ENCODE results near the gene PRR5L. TPM values are rescaled to one million over a fixed set of nuclear protein-coding genes. Genes with fewer than 3 reads are reported as not detected.

The PRR5L gene
- total RNA-seq, 1 donor from 2014 or later: 2.1 TPM

DNA sequence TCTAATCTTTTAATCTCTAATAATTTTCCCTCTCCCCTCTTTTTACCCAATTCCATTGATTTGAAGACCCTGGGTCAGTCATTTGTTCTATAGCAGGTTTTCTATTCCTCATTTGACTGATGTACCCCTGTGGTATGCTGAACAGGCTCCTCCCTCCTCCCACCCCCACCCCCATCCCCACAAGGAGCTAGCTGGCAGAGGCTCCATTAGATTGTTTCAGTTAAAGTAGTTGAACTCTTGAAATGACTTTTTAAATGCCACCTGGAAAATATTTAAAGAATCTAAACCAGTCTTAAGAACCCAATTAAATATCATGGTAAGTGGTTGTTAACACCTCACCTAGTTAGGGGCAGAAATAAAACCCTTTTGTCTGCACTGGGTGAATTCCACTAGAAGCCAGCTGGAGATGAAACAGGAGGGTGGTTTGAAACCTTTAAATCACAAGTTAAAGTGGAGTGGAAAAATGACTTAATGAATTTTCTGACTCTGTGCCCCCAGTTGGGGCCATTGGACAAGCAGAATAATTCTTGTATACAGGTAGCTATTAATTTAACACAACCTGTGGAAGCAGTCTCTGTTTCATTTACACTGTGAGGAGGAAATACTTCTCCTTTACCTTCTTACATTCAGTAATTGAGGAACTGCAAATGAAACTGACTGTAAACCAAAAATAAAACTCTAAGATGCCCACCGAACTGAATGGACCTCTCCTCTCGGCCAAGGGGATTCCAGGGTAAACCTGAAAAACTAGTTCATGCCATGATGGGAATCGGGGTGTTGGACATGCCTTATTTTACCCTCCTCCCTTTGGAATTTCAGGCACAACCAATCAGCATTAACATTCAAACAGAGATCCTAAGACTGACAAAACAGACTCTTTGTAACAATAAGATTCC, 30.7 kb downstream of the PRR5L start:
- no peak for ATAC-seq

DNA sequence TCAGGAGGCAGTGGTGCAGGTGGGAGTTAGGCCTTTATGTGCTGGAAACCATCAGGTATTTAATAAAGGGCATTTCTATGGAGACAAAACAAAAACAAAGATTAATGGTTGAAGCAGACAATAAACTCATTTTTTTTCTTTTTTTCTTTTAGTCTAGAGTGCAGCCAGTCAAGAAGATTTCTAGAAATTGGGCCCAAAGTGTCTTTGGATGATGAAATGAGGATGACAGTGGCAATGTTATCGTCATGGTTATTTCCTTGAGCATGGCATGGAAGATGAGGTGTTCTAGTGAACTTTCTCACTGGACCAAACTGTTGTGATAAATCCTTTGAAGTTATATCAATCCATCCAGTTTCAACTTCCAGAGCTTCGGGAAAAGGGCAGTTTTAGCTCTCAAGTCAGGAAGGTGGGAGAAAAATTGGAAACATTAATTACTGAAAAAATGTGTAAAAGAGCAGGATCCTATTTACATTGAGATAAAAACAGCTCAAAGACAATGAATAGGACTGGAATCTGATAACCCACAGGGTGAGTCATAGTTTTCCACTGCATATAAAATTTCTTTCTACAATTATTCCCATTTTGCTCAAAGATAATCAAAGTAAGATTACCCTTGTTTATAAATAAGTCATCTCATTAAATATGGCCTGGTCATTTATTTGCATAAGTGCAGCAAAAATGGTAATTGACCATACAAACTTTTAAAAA, 33.0 kb downstream of the PRR5L start:
- ATAC-seq: no peak

DNA sequence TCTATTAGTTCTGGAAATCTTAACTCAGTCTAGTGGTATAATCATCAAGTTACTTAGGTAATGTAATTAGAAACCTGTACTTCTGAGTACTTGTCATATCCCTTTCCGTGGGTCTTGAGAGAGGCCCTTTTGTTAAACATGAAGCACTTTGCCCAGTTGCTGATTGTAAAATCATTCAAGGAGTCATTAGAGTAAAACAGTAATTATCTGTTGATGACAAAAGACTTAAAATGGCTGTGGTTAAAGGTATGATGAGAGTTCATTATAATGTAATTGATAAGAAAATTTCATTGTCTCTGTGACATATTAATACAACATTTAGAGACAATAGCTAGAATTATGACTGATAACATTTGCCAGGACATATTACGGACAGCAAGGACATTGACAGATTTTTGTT, 34.3 kb downstream of the PRR5L start:
- ATAC-seq: no peak

DNA sequence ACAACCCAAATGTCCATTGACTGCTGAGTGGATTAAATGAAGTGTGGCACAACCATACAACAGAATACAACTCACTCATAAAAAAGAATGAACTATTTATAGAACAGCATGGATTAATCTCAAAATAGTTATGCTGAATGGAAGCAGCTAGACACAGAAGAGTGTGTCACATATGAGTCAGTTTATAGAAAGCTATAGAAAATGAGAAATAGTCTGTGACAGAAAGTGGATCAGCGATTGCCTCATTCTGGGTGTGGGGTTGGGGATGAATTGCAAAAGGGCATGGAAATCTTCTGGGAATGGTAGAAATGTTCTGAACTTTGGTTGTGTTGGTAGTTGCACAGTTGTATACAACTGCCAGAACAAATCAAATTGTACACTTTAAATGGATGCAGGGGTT, 37.4 kb downstream of the PRR5L start:
- ATAC-seq: peak; percentile 92

DNA sequence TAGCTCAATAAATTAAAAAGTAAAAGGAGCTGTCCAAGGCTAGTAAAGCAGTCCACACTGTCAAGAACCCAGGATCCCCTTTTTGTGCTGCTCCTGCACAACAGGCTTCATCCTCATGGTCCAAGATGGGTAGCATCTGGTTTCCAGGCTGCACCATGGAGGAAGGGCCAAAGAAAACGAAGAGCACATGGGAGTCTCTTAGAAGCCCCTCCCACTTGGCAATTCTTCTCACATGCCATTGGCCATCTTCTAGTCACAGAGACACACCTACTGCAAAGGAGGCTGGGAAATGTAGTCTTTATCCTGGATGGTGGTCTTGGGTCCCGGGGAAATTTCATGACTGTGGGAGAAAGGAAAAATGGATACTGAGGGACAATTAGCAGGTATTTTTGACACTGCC, 37.8 kb downstream of the PRR5L start:
- ATAC-seq: peak; percentile 45

DNA sequence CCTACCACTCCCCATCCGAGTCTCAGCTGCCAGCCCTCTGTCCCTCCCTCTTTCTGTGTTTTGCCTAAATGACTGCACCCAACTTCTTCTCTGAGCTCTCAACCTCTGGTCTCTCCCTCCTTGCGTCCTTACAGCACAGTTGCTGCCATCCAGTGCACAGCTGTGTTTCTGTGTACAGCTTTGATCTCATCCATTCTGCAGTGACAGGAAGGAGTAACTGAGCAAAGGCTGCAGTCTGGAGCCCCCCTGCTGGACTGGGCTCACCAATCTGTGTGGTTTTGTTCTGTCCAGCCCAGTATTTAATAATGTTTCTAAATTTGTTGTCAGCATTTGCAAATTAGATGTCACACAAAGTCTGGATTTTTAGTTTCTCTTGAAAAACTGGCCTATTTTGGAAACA, 43.8 kb downstream of the PRR5L start:
- no peak for ATAC-seq

DNA sequence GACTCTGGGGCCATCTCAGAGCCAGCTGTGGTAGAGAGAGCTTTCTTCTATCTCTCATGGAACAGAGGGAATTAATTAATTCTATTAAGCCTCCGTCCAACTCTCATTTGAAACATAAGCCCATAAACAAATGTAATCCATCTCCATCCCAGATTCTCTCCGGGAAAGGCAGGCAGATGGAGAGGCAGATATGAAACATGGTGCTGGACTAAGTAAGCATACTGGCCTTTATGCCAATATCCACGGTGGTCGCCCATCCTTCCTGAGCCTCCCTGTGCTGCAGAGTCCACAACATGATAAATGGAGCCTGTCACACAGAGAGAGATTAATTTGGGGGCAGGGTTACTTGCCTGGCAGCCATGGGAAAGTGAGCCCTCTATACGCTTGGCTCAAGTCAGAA, 44.8 kb downstream of the PRR5L start:
- ATAC-seq: no peak

DNA sequence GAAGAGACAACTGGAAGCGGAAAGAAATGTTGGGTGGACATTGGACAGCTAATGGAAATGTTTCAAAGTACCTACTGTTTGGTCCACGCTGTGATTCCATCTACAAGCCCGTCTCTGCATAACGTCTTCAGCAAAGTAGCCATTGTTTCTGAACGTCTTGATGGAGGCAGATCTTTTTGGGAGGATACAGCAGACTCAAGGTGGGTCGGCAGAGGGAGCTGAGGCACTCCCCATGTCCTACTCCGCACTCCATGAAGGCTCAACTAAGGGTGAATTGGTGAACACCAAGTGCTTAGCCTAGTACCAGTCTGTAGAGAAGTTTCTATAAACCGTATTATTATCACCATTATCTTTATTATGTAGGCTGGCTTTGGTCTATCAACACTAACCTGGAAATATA, 45.8 kb downstream of the PRR5L start:
- ATAC-seq: no peak

DNA sequence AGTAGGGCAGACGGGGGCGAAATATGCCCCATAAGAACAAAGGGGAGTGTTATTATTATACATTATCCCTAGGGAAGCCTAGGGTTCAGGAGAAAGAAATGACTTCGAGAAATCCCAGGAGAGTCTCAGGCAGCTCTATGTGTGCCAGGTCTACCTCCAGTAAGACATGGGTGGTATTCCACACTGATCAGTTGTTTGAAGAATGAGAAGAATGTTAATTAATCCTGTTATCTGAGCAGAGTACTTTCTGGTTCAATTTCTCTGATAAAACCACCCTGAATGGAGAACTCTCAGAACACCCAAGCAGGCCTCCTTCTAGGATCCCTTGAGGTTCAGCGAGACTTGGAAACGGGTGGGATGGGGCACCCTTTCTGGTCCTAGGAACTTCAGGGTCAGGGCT, 46.2 kb downstream of the PRR5L start:
- no peak for ATAC-seq

DNA sequence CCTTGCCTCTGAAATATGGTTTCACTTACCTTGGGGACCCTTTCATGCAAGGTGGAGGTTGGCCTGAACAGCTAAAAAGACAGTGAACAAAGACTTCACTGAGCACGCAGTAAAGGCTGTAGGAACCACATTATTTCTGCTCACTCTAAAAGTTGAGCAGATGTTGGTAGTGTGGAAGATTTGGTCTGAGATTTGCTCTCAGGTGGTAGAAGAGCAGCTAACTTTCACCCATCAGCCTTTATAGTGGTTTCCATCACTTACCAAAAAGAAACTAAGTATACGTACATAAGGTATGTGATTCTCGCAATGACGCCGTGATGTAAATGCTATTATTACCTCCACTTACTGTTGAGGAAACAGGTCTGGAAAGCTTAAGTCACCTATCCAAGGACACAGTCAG, 47.3 kb downstream of the PRR5L start:
- ATAC-seq: no peak

DNA sequence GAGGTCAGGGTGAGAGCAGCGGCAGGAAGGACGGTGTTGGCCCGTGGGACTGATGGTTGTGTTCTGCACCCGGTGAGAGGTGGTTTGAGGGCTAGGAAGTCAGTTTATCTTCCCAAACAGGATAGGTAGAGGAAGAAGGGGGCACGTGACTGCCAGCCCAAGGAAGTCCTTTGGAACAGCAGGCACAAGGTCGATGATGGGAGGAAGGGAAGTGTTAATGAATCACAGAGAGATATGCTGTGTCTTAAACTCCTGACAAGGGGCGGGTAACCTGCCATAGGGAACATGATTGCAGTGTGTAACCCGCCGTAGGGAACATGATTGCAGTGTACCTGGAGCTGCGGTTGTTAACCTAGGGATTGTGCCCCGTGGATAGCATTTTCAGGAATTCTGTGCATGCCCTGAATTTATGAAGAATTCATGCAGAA, 49.0 kb downstream of the PRR5L start:
- no peak for ATAC-seq

DNA sequence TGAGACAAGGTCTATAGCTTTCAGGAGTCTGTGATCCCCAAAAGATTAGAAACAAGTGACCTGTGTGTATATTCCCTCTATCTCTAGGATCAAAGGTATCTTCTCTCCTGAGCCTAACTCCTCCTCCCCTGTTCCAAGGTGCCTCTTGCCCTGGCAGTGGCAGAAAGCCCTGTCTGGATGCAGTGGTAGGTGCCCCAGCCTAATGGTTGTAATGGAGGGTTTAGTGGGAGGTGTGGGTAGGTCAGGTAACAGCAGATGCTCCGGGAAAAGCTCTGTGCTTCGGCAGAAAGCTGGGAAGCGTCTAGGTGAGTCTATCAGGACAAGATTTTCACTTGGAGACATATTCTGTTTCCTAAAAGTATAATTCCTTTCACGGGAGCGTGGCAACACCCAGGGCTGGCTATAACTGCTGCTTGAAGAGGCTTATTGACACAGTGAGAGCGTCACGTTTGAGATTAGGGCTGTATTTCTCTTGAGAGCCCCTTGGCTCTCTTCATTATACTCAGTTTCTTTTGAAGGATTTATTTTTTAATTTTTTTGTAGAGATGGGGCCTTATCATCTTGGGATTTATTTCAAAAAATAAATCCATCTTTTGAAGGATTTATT, 49.5 kb downstream of the PRR5L start:
- no peak for ATAC-seq

DNA sequence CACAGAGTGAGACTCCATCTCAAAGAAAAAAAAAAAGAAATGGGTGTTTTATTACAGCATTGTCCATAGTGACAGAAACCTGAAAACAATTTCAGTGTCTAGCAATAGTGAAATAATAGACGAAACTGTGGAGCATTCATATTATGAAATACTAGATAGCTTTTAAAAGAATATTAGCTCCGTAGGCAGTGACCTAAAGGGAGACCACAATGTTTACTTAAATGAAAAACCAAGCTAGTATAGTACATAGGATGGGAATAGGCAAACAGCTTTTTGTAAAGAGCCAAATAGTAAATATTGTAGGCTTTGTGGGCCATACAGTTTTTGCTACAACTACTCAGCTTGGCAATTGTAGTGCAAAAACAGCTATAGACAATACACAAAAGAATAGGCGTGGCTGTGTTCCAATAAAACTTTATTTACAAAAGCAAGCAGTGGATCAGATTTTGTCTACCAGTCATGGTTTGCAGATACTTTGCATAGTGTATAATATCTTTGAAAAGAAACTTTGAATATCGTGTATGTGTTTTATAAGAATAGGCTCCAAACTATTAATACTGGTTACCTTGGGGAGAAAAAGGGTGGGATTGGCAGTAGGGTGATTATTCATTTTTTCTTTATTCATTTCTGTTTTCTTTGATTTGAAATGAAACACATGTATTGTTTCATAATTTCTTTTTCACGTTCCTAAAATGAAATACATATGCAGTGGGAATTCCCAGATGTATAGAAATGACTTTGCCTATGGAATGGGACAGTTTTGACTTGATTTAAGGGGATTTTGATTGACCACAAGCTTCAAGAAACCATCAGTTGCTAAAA, 50.7 kb downstream of the PRR5L start:
- ATAC-seq: no peak

DNA sequence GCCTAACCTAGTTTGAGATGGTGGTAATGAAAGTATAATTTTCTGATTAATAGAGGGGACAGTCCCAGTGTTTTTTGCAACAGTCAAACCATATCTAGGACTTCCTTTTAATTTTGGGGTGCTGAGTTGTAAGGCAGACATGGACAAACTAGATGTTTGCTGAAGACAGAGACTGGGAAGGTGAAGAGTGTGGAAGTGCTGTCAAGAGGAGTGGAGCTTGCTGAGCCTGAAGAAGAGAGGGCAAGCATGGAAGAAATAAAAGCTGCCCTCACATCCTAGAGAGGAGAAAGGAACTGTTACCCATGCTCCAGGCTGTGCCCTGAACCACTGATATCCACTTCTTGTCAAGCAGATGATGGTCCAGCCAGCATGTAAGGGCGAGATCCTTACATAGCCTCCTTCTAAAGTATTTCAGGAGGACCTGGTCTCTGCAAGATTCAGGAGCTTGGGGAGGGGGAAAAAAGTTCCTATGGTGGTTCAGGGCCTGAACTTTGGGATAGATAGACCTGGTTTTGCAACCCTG, 51.4 kb downstream of the PRR5L start:
- ATAC-seq: no peak

DNA sequence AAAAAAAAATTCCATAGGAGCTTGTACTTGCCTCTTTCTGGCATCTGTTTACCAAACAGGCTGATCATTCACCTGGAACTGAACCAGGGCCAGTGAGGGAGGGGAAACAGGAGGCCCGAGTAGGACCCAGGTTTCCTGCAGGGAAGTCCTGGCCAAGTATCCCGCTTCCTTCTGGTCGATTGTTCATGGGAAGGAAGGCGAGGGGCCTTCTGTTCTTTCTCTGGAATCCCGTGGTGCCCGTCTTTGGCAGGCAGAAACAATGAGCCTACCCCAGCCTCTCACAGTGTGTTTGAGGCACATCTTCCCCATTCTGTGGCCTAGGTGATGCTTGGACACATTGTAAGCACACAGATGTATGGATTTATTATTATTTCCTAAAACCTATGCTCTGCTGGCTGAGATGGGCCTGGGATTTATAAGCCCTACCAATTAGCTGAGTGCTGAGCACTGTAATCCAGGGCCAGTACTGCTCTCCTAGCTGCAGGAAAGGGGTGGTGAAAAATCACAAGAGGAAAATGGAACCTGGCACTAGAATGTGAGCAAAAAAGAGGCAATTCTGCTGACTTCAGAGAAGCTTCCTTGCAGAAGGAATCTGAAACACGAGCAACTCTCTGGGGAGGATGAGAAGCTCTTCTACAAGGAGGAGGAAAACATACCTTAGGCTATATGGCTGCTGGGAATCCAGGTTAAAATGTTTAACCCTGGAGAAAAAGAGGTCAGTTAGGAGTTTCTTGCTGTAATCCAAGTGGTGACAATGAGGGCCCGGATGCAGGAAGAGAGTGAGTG, 53.5 kb downstream of the PRR5L start:
- no peak for ATAC-seq

DNA sequence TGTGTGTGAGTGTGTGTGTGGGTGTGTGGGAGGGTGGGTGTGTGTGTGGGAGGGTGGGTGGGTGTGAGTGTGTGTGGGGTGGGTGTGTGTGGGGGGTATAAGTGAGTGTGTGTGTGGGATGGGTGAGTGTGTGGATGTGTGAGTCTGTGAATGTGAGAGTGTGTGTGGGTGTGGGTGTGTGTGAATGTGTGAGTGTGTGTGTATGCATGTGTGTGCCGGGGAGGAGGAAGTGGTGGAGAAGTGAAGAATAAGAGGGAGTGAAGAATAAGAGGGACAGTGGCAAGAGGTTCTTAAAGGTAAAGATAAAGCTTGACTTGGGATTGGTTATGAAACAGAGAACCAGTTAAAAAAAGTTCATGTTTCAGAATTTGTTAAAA, 54.0 kb downstream of the PRR5L start:
- ATAC-seq: no peak

DNA sequence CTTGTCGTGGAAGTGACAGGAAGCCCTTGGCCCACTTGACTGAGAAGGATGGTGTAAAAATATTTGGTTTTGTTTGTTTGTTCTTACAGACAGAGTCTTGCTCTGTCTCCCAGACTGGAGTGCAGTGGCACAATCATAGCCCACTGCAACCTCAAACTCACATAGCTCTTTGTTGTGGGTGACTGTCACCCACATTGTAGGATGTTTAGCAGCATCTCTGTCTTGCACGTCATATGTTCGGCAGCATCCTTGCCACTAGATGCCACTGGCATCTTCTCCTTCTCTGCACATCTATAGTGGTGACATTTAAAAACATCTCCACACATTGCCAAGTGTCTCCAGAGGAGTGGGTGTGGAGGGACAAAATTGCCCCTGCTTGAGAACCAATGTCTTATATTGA, 56.8 kb downstream of the PRR5L start:
- ATAC-seq: no peak

DNA sequence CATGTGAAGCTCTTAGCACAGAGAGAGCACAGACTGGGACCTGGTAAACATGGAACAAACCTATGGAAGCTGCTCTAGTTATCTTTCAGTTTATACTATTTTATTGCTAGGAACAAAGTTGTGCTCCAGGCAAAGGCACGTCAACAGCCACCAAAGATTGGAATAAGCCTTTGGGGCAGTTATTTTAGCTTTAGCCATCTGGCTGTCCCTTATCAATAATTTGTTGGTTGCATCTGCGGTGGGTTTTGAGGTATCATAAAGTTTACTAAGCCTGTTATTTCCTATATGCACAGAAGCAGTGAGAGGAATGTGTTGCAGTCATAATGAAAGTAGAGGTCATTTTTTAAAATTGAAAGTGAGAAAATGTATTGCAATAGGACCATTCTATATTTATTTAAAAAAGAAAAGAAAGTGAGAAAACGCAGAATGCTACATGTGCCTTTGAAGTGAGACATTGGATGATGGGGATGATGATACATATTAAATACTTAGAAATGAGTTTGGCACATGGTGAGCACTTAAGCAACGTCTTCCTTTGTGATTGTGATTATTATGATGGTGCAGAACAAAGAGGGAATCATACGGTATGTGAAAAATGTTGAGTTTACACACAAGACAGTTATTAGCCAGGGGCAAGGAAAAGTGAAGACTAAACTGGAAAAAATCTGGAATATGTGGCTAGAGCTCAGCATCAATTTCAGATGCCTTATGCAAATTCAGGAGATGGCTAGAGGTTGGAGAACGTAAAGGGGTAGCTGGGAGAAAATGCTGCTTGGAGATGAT, 58.3 kb downstream of the PRR5L start:
- ATAC-seq: no peak

DNA sequence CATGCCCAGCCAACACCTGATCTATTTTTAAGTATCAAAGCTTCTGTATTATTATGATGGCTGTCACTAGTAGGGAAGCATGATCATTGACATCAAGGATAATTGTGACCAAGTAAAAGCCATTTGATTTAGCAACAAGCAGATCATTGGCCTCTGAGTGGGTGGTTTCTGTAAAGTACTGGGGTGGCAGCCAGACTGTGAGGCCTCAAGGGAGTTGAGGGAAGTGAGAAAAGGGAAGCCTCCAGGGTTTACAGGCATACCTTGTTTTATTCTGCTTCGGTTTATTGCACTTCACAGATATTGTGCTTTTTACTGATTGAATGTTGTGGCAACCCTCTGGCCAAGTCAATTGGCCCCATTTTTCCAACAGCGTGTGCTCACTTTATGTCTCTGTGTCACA, 60.1 kb downstream of the PRR5L start:
- no peak for ATAC-seq

DNA sequence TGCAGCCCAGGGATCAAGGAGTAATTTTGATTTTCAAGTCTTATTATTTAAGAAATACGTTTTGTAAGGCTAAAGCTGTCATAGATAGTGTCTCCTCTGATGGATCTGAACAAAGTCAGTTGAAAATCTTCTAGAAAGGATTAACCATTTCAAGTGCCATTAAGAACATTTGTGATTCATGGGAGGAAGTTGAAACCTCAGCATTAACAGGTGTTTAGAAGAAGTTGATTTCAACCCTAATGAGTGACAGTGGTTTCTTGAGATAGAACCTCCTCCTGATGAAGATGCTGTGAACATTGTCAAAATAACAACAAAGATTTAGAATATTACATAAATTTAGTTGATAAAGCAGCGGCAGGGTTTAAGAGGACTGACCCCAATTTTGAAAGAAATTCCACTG, 61.7 kb downstream of the PRR5L start:
- no peak for ATAC-seq

DNA sequence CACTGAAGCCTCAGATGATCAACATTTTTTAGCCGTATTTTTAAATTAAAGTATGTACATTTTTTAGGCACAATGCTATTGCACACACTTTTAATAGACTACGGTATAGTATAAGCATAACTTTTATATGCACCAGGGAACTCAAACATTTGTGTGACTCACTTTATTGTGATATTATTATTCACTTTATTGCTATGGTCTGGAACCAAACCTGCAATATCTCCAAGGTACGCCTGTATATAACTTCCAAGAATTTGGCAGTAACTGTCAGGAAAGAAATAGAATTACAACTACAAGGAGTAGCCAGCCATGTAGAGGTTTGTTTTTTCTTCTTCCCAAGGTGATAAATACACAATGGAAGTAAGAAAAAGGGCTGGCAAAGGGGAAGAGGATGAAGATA, 62.3 kb downstream of the PRR5L start:
- no peak for ATAC-seq

All from esophagus mucosa (tissue), 1 donor.